Stimulated activated CD4-positive, alpha-beta T cell treated with anti-CD3 and anti-CD28 coated beads, TNF-alpha, amount 100 ng/mL, for 4 hours (primary cell): ENCODE data around the gene SRC.

Experiments
- DNase-seq, 3 experiments: peaks; one replicate each; pipeline ENCODE4 v3.0.0-alpha.2; 2020; ENCODE audit warnings: low read depth in 3 of 3

SRC gene

GRCh38 chr20:37408302-37409193 is 62.6 kb downstream of the SRC start:
- DNase-seq = no peak

DNA sequence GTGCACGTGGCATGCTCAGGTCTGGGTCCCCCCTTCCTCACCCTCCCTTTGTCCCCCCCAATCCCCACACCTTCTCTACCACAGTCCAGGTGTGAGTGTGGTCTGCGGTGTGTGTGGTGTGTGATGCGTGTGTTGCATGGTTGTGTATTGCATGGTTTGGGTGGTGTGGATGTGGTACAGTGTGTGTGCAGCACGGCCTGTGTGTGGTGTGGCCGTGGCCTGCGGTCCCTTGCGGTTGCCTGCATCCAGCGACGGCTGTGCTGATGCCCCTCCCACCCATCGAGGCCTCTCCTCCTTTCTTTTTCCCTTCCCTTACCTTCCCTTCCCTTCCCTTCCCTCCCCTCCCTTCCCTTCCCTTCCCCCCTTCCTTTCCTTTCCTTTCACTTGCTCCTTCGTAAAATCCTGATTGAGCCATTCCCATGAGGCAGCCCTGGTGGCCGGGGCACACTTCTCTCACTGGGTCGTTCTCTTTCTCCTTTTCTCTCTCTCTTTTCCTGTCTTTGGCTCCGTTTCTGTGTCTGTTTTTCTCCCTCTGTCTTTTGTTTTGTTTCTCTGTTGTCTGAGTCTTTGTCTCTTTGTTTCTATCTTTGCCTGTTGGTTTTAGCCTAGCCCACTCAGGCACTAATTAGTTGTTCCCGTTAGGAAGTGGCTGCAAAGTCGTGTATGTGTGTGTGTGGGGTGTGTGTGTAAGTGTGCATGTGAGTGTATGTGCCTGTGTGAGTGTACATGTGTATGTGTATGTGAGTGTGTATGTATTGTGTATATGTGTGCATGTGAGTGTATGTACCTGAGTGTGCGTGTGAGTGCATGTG is 65.7 kb downstream of the SRC start:
- no peak for DNase-seq

DNA sequence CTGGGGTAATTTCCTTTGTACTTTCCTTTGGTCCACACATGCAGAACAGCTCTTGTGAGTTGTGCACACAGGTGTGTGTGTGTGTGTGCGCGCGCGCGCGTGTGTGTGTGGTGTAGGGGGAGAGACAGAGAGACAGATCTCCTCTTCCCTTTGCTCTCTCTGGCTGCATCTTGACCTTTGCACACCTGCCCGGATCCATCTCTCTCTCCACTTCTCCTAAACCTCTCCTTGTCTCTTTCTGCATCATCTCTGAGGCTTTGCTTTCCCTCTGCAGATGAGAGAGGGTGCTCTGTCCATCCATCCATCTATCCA is 67.0 kb downstream of the SRC start:
- no peak for DNase-seq

DNA sequence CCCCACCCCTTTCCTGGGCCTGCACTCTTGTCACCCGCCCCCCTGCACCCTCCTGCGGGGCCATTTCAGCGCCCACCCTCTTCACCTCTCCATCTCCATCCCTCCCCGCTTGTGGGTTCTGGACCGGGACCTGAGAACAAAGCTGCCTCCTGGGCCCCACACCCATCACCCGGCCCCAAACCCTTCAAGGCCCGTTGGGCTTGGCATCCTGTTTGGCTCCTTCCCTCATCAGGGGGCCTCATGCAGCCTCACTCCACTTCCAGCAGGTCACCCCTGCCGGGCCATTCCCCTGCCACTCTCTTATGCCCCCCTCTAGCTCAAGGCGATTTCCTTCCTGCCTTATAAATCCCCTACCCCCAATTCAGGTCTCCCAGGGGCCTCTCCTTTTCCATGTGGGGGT is 67.4 kb downstream of the SRC start:
- no peak for DNase-seq

DNA sequence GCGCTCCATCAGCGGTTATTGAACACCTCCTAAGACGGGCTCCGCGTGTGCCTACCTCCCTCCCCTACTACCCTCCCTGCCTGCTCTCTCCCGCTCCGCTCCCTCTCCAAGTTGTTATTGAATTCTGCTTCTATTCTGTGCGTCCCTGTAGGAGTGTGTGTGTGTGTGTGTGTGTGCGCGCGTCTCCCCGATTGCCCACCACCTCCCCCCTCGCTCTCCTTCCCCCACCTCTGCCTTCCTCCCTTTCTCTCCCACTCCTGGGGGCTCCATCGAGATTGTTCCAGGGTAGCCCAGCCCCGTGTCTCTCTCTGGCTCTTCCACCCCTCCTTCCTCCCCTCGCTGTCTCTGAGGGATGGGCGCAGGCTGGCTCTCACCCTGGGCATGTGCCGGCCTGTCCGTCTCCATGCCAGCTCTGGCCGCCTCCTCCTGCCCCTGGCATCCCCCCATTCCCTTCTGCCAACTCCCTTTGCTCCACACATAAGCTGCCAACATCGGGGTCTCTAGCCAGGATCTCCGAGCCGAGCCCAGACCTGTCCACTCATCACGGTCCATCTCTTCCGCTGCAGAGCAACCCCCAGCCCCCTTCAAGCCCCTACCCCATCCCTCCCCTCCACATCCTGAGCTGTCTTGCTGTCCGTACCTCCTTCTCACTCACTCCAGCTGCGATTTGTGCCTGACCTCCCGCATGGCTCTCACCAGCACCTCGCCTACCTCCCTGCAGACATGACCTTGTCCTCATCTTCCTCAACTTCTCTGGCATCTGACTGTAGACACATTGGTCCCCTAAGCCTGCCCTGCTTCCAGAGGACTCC is 68.5 kb downstream of the SRC start:
- DNase-seq = no peak

- DNase-seq = no peak
Observed at GRCh38 chr20:37415118-37416085, 69.5 kb downstream of the SRC start.

DNA sequence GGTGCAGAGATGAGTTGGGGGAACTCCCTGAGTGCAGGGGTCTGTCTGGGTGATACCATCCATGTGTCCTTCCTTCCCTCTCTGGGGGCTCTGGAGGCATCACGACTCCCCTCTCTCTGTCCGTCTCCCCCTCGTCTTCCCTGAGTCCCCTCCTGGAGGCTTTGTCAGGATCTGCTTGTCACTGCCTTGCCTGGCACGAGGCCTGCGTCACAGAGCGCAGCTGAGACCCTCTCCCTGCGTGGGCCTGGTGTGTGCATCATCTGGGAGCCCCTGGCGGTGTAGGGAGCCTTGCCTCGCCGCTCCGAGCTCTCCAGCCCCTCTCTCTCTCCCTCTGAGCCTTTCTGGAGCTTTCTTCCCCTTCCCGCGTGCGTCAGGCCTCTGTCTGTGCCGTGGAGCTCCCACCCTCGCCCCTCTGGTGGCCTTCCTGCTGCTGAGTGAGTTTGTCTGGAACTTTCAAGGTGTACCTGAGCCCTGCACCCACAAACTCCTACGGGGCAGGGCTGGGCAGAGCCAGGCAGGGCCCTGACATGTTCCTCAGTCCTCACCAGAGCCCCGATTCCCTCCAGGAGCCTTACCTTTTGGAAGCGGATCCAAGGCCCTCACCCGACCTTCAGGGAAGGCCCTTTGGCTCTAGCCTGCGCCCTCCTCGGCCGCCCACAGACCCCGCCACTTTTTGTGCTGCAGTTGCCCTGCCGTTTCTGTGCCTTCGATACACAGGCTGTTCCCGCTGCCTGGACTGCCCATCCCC is 70.3 kb downstream of the SRC start:
- no peak for DNase-seq

DNA sequence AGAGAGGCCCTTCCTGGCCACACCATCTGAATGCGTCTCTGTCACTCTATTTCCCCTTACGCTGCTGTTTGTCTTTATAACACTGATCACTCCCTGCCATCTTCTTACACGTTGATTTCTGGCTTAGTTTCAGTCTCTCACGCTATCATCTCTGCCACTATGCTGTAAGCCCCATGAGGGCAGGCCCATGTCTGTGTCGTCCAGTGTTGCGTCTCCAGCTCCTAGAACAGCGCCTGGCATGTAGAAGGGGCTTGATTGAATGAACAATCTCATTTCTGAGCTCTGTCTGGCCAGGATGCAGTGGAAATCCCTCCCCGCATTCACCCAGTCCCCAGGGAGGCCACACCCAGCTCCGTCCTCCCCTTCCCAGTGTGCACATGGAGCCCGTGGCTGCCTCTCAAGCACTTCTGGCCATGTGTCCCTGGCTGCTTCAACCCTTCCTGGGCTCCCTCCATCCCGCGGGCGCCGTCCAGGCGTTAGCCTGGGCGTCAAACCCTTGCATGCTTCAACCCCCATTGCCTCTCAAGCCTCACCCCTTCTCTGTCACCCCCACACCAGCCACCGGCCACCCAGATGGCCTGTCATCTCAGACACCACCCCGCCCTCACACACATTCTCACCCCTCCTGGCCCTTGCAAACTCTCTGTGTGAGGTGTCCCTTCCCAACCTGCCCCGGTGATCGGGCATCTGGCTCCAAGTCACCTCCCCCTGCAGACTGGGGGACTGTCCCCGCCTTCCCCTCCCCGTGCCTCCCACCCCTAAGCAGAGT is 71.1 kb downstream of the SRC start:
- no peak for DNase-seq

DNA sequence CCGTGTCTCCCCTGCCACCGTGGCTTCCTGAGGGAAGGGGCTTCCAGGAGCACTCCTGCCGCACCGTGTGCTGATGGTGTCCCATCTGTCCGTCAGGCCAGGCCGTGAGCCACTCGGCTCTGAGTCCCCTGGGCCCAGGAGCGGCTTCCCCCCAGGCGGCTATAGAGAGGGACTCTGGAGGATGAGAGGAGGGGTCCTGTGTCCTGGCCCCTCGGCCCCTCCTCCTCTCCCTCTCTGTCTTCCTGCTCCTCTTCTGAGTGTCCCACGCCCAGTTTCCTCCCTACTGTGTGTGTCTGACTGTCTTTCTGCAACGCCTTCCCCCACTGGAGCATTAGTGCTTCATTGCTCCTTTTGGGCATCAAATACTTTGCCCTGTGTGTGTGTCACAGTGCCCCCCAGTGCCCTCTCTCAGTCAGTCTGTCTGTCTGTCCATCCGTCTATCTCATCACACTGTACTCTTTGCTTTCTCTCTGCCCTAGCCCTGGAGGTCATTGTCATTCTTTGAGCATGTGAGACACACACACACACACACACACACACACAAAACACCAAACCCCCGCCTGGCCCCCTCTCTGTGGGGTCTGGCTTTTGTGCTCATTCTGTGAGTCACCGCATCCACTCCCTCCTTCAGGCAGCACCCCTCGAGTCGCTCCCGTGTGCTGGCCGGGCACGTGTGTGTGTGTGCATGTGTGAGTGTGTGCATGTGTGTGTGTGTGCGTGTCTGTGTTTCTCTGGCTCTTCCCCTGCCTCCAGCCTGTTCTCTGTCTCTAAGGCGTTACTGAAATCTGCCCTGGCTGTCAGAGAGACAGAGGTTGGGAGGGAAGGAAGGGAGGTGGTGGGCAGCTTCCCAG is 71.9 kb downstream of the SRC start:
- no peak for DNase-seq

GRCh38 chr20:37418591-37419109 is 72.7 kb downstream of the SRC start:
- no peak for DNase-seq

GRCh38 chr20:37419307-37419706 is 73.4 kb downstream of the SRC start:
- no peak for DNase-seq

DNA sequence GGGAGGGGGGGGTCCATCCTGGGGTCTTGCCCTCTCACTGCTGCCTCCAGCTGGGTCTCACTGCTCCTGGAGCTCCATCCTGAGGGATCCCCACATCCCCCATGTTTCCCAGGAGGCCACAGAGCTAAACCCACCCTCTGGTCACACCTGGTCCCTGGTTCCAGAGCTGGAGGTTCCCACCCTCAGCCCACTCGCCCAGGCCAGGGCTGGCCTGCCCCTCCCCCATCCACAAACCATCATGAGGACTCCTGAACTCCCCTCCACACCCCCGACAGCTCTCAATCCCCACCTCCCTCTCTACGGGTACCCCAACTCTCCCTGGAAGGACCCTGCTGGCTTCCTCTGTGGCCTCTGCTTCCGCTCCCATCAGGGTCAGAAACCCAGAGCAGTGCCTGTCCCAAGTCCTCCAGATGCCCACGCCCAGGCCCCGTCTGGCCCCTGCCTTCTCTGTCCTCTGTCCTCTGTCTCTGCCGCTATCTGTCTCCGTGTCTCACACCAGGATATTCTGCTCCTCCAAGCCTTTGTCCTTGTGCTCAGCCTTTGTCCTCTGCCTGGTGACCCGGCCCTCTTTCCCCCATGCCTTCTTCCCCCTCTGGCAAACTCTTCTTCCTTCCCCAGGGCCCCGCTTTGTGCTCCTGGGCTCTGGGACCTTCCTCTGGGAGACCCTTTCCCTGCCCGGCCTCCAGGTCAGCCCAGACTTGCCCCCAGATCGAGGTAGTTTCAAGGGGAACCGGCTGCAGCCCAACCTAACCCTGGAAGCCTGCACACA is 74.0 kb downstream of the SRC start:
- DNase-seq = no peak

DNA sequence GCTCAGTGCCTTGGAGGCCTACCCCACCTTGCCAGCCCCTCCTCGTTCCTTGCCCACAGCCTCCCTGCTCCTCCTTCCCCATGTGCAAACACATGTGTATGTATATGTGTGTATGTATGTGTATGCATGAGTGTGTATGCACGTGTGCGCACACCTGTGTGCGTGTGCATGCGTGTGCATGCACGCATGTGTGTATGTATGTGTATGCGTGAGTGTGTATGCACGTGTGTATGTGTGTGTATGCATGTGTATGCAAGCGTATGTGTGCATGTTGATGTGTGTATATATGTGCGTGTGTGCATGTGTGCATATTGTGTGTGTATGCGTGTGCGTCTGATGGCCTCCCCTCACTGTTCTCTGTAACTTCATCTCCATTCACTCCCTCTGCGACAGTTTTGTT is 74.7 kb downstream of the SRC start:
- no peak for DNase-seq

DNA sequence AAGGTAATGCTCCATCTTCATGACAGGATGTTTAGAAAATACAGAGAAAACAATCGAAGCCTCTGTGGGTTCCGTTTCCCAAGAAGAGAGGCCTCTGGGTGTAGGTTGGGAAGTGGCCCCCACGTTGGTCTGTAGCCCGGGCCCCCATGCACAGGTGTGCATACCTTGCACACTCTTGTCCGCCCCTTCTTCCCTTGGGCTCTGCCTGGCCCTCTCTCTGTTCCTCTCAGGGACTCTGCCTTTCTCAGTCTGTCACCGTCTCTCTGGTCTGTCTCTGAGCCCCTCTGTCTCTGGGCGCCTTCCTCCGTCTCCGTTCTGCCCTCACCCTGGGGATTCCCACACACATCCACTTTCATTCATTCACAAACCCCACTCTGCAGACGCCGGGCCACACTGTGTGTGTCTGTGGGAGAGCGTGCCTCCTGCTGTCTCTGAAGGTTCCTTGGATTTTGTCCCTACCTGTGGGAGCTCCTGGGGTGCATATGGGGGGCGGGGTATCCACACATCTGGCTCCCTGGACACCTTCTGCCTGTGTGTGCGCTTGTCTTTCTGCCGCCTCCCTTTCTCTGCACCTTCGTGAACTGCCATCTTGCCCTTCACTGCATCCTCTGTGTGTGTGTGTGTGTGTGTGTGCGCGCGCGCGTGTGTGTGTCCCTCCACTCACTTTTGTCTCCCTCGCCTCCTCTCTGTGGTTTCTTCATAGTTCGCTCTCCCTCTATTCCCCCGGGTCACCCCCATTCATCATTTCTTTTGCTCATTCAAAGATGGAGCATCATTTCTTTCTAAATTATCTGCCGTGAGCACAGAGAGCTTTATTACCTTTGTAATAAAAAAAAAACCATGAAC is 75.3 kb downstream of the SRC start:
- no peak for DNase-seq

- no peak for DNase-seq
Observed at GRCh38 chr20:37421988-37422387, 76.0 kb downstream of the SRC start.

DNA sequence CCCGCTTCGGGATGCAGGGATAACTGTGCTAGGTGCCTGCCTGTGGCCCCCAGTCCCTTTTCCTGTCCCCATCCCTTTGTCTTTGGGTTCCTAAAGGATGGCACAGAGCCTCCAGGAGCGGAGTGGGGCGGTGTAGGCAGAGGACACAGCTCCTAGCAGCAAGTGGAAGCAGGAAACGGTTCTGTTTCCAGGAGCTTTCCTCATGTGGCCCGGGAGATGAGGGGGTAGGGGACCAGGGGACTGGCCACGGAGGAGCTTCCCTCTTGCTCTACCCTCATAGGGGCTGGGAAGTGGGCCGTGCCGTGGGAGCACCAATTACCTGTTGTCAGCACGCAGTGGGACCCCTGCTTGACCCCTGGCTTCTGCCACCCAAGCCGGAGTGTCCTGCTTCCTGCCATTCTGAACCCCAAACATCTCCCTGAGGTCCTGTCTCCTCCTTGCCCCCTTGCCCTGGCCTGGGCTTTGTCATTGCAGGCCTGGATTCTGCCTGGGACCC is 76.9 kb downstream of the SRC start:
- DNase-seq = no peak

DNA sequence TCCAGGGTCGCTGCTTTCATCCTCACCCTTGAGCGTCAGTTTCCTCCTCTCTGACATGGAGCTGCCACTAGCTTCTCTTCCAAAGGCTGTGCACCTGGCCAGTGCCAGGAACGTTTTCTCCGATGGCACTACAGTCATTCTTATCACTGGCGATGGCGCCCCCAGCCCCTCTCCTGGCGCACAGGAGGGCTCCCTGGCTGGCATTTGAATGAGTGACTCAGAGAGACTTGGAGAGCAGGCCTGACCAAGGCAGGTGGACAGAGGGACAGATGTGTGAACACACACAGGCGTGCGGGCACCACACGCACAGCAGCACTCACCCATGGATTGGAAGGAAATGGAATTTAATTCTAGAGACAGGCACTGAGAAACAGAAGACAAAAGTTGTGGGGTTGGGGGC is 77.6 kb downstream of the SRC start:
- no peak for DNase-seq
